Mammary epithelial cell (primary cell): ENCODE results near the gene KLHL29.

ENCODE experiments used
- CTCF ChIP-seq, 2 donors: IDR thresholded peaks in 1 of 2; conservative IDR thresholded peaks in 1 of 2; 2 replicates each; pipeline ENCODE4 v1.5.1; 2011 to 2012; ENCODE audit warnings: inconsistent platforms in 2 of 2, low read length in 2 of 2, mild to moderate bottlenecking in 2 of 2, control low read depth in 1 of 2, low read depth in 1 of 2; ENCODE audit not compliant: insufficient read depth in 1 of 2; ENCODE audit errors: extremely low read depth in 1 of 2
- EZH2 ChIP-seq: IDR thresholded peaks from 2 replicates; pipeline ENCODE4 v1.6.1; 2012; ENCODE audit warnings: low read length, inconsistent platforms, borderline replicate concordance

DNA sequence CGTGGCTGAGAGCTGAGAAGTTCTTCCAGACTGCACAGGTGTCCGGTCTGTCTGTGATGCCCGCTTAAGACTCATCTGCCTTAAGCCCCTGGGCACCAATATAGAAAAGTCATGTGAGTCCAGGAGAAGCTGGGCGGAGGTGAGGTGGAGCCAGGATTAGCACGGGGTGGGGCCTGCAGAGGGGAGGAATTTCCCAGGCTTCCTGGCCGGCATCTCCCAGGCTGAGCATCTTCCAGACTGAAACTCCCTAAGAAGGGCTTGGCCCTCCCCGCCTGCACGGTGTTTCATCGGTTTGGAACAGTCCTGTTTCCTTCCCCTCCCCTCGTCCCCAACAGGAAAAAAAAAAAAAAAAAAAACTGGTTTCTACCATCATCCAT, 271.6 kb downstream of the KLHL29 start:
- TF ChIP-seq CTCF (conservative IDR thresholded peaks at IDR 0.05 in 1 of 2, IDR thresholded peaks at IDR 0.05 in 1 of 2; ENCODE audit: extremely low read depth in 1 of 2, insufficient read depth in 1 of 2, low read depth in 1 of 2, low read length in 2 of 2) (no peak), EZH2 (no peak)
